BLaER1 treated with 17β-estradiol and CSF1 and Interleukin-3, amounts not matched to agents 10 nM and 100 nM (cell line): Measurements from ENCODE around the gene SNX10.

ENCODE experiments used
- H3K27ac ChIP-seq, 11 experiments: shearing (Covaris generic); formaldehyde crosslinking; 2 replicates each; pipeline ENCODE4 v1.8.1; 2022
- H3K27me3 ChIP-seq, 11 experiments: shearing (Covaris generic); formaldehyde crosslinking; 2 replicates each; pipeline ENCODE4 v1.8.1; 2022
- H3K36me3 ChIP-seq, 11 experiments: shearing (Covaris generic); formaldehyde crosslinking; 2 replicates each; pipeline ENCODE4 v1.8.1; 2022
- H3K4me1 ChIP-seq, 10 experiments: shearing (Covaris generic); formaldehyde crosslinking; 2 replicates each; pipeline ENCODE4 v1.8.1; 2022
- H3K4me2 ChIP-seq, 11 experiments: shearing (Covaris generic); formaldehyde crosslinking; 2 replicates each; pipeline ENCODE4 v1.8.1; 2022
- H3K4me3 ChIP-seq, 10 experiments: shearing (Covaris generic); formaldehyde crosslinking; 2 replicates each; pipeline ENCODE4 v1.8.1; 2022
- H3K9ac ChIP-seq, 11 experiments: shearing (Covaris generic); formaldehyde crosslinking; 2 replicates each; pipeline ENCODE4 v1.8.1; 2022
- H3K9me3 ChIP-seq, 11 experiments: shearing (Covaris generic); formaldehyde crosslinking; replicated peaks in 1 of 11; 2 replicates each; pipeline ENCODE4 v1.8.1; 2022
- H4K20me1 ChIP-seq, 11 experiments: shearing (Covaris generic); formaldehyde crosslinking; 2 replicates each; pipeline ENCODE4 v1.8.1; 2022
- Cebpa-rat ChIP-seq, 11 experiments: shearing (Covaris generic); IDR thresholded peaks; 2 replicates each; pipeline ENCODE4 v1.8.1; 2022

SNX10 gene

GRCh38 chr7:26388256-26388655, 96.6 kb downstream of the SNX10 start:
- Histone ChIP-seq H3K9me3 (no peaks in the 10 kb centered on the region), H4K20me1 (no peaks in the 10 kb centered on the region), H3K36me3 (no peaks in the 10 kb centered on the region), H3K9ac (no peak overlapping the region), H3K27me3 (peaks cover 0 to 8% (median 0%) of the 10 kb centered on the region in 11 experiments; a peak in 4 of 22 replicates), H3K4me2 (peak overlapping the region in 4 of 11 experiments; percentile 7 to 42 (median 23); a peak in 5 of 22 replicates), H3K27ac (no peak overlapping the region), H3K4me3 (no peak overlapping the region), H3K4me1 (peaks cover 0 to 11% (median 6%) of the 10 kb centered on the region in 10 experiments; a peak in 9 of 20 replicates)
- no peak for TF ChIP-seq Cebpa-rat (IDR thresholded peaks at IDR 0.05)

GRCh38 chr7:26390016-26390415, 98.4 kb downstream of the SNX10 start:
- H3K4me2 ChIP-seq, result peak overlapping the region in 5 of 11 experiments; percentile 10 to 40 (median 33); a peak in 7 of 22 replicates
- no peak overlapping the region for H3K27ac ChIP-seq
- no peaks in the 10 kb centered on the region for H3K9me3 ChIP-seq
- no peak overlapping the region for H3K4me3 ChIP-seq
- no peak overlapping the region for H3K9ac ChIP-seq
- peaks cover 0 to 7% (median 0%) of the 10 kb centered on the region in 11 experiments; a peak in 2 of 22 replicates for H3K27me3 ChIP-seq
- H3K36me3 ChIP-seq, result no peaks in the 10 kb centered on the region
- H3K4me1 ChIP-seq, result peaks cover 0 to 11% (median 6%) of the 10 kb centered on the region in 10 experiments; a peak in 9 of 20 replicates
- TF ChIP-seq Cebpa-rat (IDR thresholded peaks at IDR 0.05), result no peak
- H4K20me1 ChIP-seq, result no peaks in the 10 kb centered on the region

- Histone ChIP-seq H3K4me3 (no peak overlapping the region), H3K9ac (no peak overlapping the region), H4K20me1 (no peaks in the 10 kb centered on the region), H3K27ac (no peak overlapping the region), H3K4me1 (peaks cover 5 to 14% (median 9%) of the 10 kb centered on the region in 10 experiments; a peak in 15 of 20 replicates), H3K9me3 (no peaks in the 10 kb centered on the region), H3K4me2 (no peak overlapping the region), H3K27me3 (peaks cover 0 to 22% (median 5%) of the 10 kb centered on the region in 11 experiments; a peak in 9 of 22 replicates), H3K36me3 (no peaks in the 10 kb centered on the region)
- no peak for TF ChIP-seq Cebpa-rat (IDR thresholded peaks at IDR 0.05)
Measured at GRCh38 chr7:26393818-26394217, 102.2 kb downstream of the SNX10 start.

- no peak for TF ChIP-seq Cebpa-rat (IDR thresholded peaks at IDR 0.05)
- Histone ChIP-seq H4K20me1 (no peaks in the 10 kb centered on the region), H3K4me2 (peak overlapping the region in 9 of 11 experiments; percentile 84 to 100 (median 94); a peak in 15 of 22 replicates), H3K4me3 (no peak overlapping the region), H3K36me3 (no peaks in the 10 kb centered on the region), H3K9ac (no peak overlapping the region; a peak in 1 of 22 replicates), H3K9me3 (no peaks in the 10 kb centered on the region), H3K27ac (peak overlapping the region in 1 of 11 experiments; percentile 82; a peak in 1 of 22 replicates), H3K4me1 (peaks cover 22 to 36% (median 29%) of the 10 kb centered on the region in 10 experiments), H3K27me3 (peaks cover 0 to 17% (median 5%) of the 10 kb centered on the region in 11 experiments; a peak in 8 of 22 replicates)
Measured at GRCh38 chr7:26397332-26397731, 105.7 kb downstream of the SNX10 start.

DNA sequence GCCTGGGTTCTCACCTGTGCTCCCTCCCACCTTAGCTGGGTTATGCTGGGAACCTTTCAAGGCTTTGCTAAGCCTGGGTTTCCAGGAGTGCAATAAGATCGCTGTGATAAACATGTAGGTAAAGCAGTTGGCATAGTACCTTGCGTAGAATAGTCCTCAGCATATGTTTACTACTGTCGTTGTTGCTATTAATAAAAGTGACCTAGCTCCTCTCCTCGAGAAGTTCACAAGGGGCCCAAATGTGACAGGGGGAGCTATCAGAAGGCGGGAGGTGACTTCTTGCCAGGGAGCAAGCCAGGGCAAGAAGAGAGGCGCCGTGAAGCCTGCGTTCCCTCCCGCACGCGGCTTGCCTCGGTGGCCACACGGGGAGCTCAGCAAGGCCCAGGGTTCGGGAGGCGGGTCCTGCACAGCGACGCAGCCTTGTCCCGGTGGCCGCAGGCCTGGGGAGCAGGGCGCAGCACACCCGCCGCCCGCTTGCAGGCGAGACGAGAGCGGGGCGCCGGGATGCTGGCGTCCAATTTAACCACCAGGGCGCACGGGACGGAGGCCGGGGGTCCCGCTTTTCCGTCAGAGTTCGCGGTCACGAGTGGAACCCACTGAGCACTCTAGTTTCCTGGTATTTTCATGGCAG, 106.2 kb downstream of the SNX10 start:
- no peak for TF ChIP-seq Cebpa-rat (IDR thresholded peaks at IDR 0.05)
- Histone ChIP-seq H4K20me1 (no peaks in the 10 kb centered on the region), H3K4me1 (peaks cover 22 to 36% (median 29%) of the 10 kb centered on the region in 10 experiments), H3K27me3 (peaks cover 0 to 15% (median 5%) of the 10 kb centered on the region in 11 experiments; a peak in 8 of 22 replicates), H3K36me3 (no peaks in the 10 kb centered on the region), H3K9me3 (no peaks in the 10 kb centered on the region), H3K4me2 (peak overlapping the region; percentile 80 to 100 (median 91)), H3K4me3 (peak overlapping the region; percentile 61 to 79 (median 70)), H3K27ac (peak overlapping the region; percentile 74 to 95 (median 89); a peak in 21 of 22 replicates), H3K9ac (peak overlapping the region; percentile 81 to 90 (median 86))

- Histone ChIP-seq H3K4me1 (peaks cover 22 to 36% (median 29%) of the 10 kb centered on the region in 10 experiments), H3K9ac (peak overlapping the region; percentile 81 to 90 (median 86)), H3K9me3 (no peaks in the 10 kb centered on the region), H3K4me3 (peak overlapping the region; percentile 61 to 79 (median 70)), H4K20me1 (no peaks in the 10 kb centered on the region), H3K27me3 (peaks cover 0 to 15% (median 5%) of the 10 kb centered on the region in 11 experiments; a peak in 8 of 22 replicates), H3K36me3 (no peaks in the 10 kb centered on the region), H3K27ac (peak overlapping the region; percentile 74 to 95 (median 89)), H3K4me2 (peak overlapping the region; percentile 80 to 100 (median 91))
- TF ChIP-seq Cebpa-rat (IDR thresholded peaks at IDR 0.05), result no peak
Measured at GRCh38 chr7:26398427-26398755, 106.7 kb downstream of the SNX10 start.

DNA sequence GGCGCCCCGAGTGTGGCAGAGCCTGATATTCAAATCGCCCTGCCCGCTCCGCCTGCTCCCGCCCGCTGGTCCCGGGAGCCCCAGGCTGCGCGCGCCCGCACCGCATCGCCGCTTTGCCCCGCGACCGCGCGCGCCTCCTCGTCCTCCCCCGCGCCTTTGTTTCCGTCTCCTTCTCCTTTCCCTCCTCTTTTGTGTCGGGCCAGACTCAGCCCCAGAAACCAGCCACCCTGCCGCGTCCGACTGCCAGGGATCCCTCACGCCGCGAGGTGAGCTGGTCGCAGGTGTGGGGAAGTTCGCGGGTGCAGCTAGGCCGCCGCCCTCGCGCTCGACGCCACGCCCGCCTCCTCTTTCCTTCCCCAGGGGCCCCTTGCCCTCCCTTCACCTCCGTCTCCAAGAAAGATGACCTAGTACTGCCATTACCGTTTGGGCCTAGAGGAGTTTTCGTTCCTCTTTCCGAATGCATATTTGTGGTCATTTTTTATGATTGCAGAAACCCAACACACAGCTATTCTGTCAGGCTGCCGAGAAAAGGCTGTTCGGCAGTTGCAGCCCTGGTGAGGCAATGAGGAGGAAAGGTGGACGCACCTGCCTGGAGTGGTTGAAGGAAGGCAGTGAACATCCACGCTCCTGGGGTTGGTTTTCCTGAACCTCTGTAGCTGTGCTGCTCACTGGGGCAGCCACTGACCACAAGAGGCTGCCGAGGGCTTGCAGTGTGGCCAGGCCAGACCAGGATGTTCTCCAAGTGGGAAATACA, 107.3 kb downstream of the SNX10 start:
- no peaks in the 10 kb centered on the region for H4K20me1 ChIP-seq
- H3K4me1 ChIP-seq, result peaks cover 22 to 36% (median 29%) of the 10 kb centered on the region in 10 experiments
- peak in 6 of 11 experiments; percentile 15 to 65 (median 50); a peak in 6 of 22 replicates for TF ChIP-seq Cebpa-rat (IDR thresholded peaks at IDR 0.05)
- H3K4me2 ChIP-seq, result peak overlapping the region; percentile 80 to 100 (median 91)
- peaks cover 0 to 15% (median 5%) of the 10 kb centered on the region in 11 experiments; a peak in 8 of 22 replicates for H3K27me3 ChIP-seq
- peak overlapping the region; percentile 81 to 90 (median 86) for H3K9ac ChIP-seq
- H3K4me3 ChIP-seq, result peak overlapping the region; percentile 61 to 79 (median 70)
- H3K9me3 ChIP-seq, result no peaks in the 10 kb centered on the region
- no peaks in the 10 kb centered on the region for H3K36me3 ChIP-seq
- H3K27ac ChIP-seq, result peak overlapping the region; percentile 74 to 95 (median 89)

DNA sequence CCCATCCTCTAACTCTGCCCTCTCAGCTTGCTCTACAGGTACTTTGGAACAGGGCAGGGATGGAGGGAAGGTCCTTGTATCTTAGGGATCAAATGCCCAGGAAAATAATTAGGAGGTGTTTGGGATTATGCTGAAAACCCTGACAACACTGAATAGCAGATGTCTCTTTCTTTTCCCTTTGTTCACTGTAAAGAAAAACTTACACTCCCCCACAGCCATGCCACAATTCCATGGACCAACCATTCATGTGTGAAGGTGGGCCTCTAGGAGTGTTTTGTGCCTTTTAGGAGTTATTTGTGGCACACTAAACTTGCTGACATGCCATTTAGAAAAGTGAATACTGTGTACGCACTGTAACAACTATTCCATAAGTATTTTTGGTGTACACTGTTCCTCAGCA, 108.1 kb downstream of the SNX10 start:
- H4K20me1 ChIP-seq, result no peaks in the 10 kb centered on the region
- no peaks in the 10 kb centered on the region for H3K9me3 ChIP-seq
- H3K9ac ChIP-seq, result peak overlapping the region in 6 of 11 experiments; percentile 18 to 89 (median 86); a peak in 6 of 22 replicates
- H3K27ac ChIP-seq, result peak overlapping the region in 7 of 11 experiments; percentile 11 to 95 (median 89); a peak in 9 of 22 replicates
- TF ChIP-seq Cebpa-rat (IDR thresholded peaks at IDR 0.05), result no peak
- no peaks in the 10 kb centered on the region for H3K36me3 ChIP-seq
- H3K4me3 ChIP-seq, result peak overlapping the region in 2 of 10 experiments; percentile 69 to 78; a peak in 2 of 20 replicates
- peak overlapping the region; percentile 80 to 100 (median 91) for H3K4me2 ChIP-seq
- H3K27me3 ChIP-seq, result peaks cover 0 to 15% (median 5%) of the 10 kb centered on the region in 11 experiments; a peak in 8 of 22 replicates
- peaks cover 22 to 36% (median 29%) of the 10 kb centered on the region in 10 experiments for H3K4me1 ChIP-seq

GRCh38 chr7:26403640-26404039, 112.0 kb downstream of the SNX10 start:
- Histone ChIP-seq H3K9me3 (peaks cover 0 to 11% (median 0%) of the 10 kb centered on the region in 11 experiments; a peak in 4 of 22 replicates), H3K4me1 (peaks cover 16 to 25% (median 22%) of the 10 kb centered on the region in 10 experiments), H3K9ac (no peak overlapping the region), H3K36me3 (no peaks in the 10 kb centered on the region), H3K27me3 (no peaks in the 10 kb centered on the region), H3K4me2 (no peak overlapping the region), H3K27ac (no peak overlapping the region), H3K4me3 (no peak overlapping the region), H4K20me1 (no peaks in the 10 kb centered on the region)
- TF ChIP-seq Cebpa-rat (IDR thresholded peaks at IDR 0.05), result no peak
